D721Med (cell line): ENCODE results near the gene SYS1.

ENCODE experiments used
- DNase-seq: peaks from one replicate; pipeline ENCODE4 v3.0.0; 2011; ENCODE audit warnings: low spot score; ENCODE audit not compliant: insufficient read length
- FAIRE-seq: peaks from 2 replicates; lab custom pipeline; 2011; peaks lifted over from hg19 to GRCh38; lab: Jason Lieb, UNC
- CTCF ChIP-seq: IDR thresholded peaks from 2 replicates; pipeline ENCODE4 v1.5.1; 2012; ENCODE audit warnings: mild to moderate bottlenecking, control low read depth; ENCODE audit not compliant: insufficient read depth; ENCODE audit errors: missing control alignments

The SYS1 gene

GRCh38 chr20:45367126-45367525 lies 4.2 kb downstream of the SYS1 start:
- TF ChIP-seq CTCF = no peak
- DNase-seq (no peak), FAIRE-seq (no peak)

GRCh38 chr20:45368221-45368980 lies 5.4 kb downstream of the SYS1 start:
- no peak for FAIRE-seq
- no peak for DNase-seq
- no peak for TF ChIP-seq CTCF

GRCh38 chr20:45370571-45371160 lies 7.7 kb downstream of the SYS1 start:
- DNase-seq (no peak), FAIRE-seq (no peak)
- no peak for TF ChIP-seq CTCF

GRCh38 chr20:45372241-45372640 lies 9.3 kb downstream of the SYS1 start:
- no peak for FAIRE-seq
- no peak for TF ChIP-seq CTCF

GRCh38 chr20:45372646-45373352 lies 9.8 kb downstream of the SYS1 start:
- DNase-seq (no peak), FAIRE-seq (no peak)

More at GRCh38 chr20:45372241-45372640, 9.3 kb downstream of the SYS1 start:
- DNase-seq = no peak

GRCh38 chr20:45373353-45374100 lies 10.6 kb downstream of the SYS1 start:
- peak; percentile 71 for DNase-seq
- TF ChIP-seq CTCF = peak; percentile 78
- no peak for FAIRE-seq

More at GRCh38 chr20:45372646-45373352, 9.8 kb downstream of the SYS1 start:
- no peak for TF ChIP-seq CTCF
